DMS153 treated with DMSO at 0.1 percent for 48 hours (cell line): Measurements from ENCODE around the gene KLK13.

Source experiments
- DNase-seq: peaks from one replicate; lab custom pipeline; 2025; ENCODE audit not compliant: unreplicated experiment; lab: John Stamatoyannopoulos, UW

Gene KLK13

GRCh38 chr19:51023946-51024345 lies 40.9 kb downstream of the KLK13 start:
- DNase-seq = no peak

- no peak for DNase-seq
Observed at GRCh38 chr19:51022526-51022925, 42.4 kb downstream of the KLK13 start.

GRCh38 chr19:51020988-51021651 lies 43.8 kb downstream of the KLK13 start:
- DNase-seq = peak; percentile 75

- no peak for DNase-seq
Observed at GRCh38 chr19:51019544-51019925, 45.4 kb downstream of the KLK13 start, which contains the start of gene KLK10. Gene KLK10 (minus strand): TSS chr19:51019709. CDS start chr19:51019130, 579 bp downstream.

- DNase-seq = no peak
Observed at GRCh38 chr19:51018745-51019543, 45.9 kb downstream of the KLK13 start.

- peak; percentile 43 for DNase-seq
Observed at GRCh38 chr19:51016798-51017683, 47.9 kb downstream of the KLK13 start.

GRCh38 chr19:51015691-51016267 lies 49.1 kb downstream of the KLK13 start:
- DNase-seq = no peak

GRCh38 chr19:51014242-51014641 lies 50.6 kb downstream of the KLK13 start:
- no peak for DNase-seq

GRCh38 chr19:51012661-51013190 lies 52.2 kb downstream of the KLK13 start:
- DNase-seq = no peak

- DNase-seq = no peak
Observed at GRCh38 chr19:51010066-51010795, 54.7 kb downstream of the KLK13 start.

- DNase-seq = no peak
Observed at GRCh38 chr19:51009061-51009891, 55.6 kb downstream of the KLK13 start.

GRCh38 chr19:51007488-51007887 lies 57.4 kb downstream of the KLK13 start:
- no peak for DNase-seq

- DNase-seq = no peak
Observed at GRCh38 chr19:51006406-51006805, 58.5 kb downstream of the KLK13 start.
